HepG2 (cell line): Measurements from ENCODE around the gene SLC29A3. TPM values are rescaled to one million over a fixed set of nuclear protein-coding genes. Genes with fewer than 3 reads are reported as not detected.

ENCODE experiments used
- FOXK2 ChIP-seq: fragments of 450-650 bp; IDR thresholded peaks from 2 replicates; pipeline ENCODE4 v1.6.1; 2016
- GATA4 ChIP-seq: sonication (generic); IDR thresholded peaks from 2 replicates; pipeline ENCODE4 v1.6.1; 2016; ENCODE audit warnings: antibody characterized with exemption, low read depth, borderline replicate concordance
- GTF3A ChIP-seq: sonication (generic); formaldehyde crosslinking; conservative IDR thresholded peaks from 2 replicates; pipeline ENCODE4 v1.4.0; 2020; ENCODE audit warnings: mild to moderate bottlenecking, missing genetic modification reagents
- JUN ChIP-seq: sonication (generic); formaldehyde crosslinking; IDR thresholded peaks from 2 replicates; pipeline ENCODE4 v1.4.0; 2020; ENCODE audit warnings: mild to moderate bottlenecking, missing genetic modification reagents
- KDM4B ChIP-seq: sonication (generic); formaldehyde crosslinking; IDR thresholded peaks from 2 replicates; pipeline ENCODE4 v1.4.0; 2020; ENCODE audit warnings: missing genetic modification reagents
- KLF16 ChIP-seq, 2 experiments: sonication (generic) in 1 of 2; formaldehyde crosslinking in 1 of 2; IDR thresholded peaks; 2 replicates each; pipeline versions ENCODE4 v1.6.1 to v1.8.0; 2016 to 2023; ENCODE audit warnings: missing genetic modification reagents in 2 of 2, missing compliant biosample characterization in 1 of 2
- MIER2 ChIP-seq: IDR thresholded peaks from 2 replicates; pipeline ENCODE4 v1.6.1; 2016; ENCODE audit warnings: missing biosample characterization, missing genetic modification reagents
- NFE2L1 ChIP-seq: sonication (generic); formaldehyde crosslinking; IDR thresholded peaks from 2 replicates; pipeline ENCODE4 v1.4.0; 2020; ENCODE audit warnings: missing genetic modification reagents, mild to moderate bottlenecking, borderline replicate concordance
- NFKBIZ ChIP-seq: IDR thresholded peaks from 2 replicates; pipeline ENCODE4 v1.6.1; 2018; ENCODE audit warnings: missing genetic modification reagents, missing compliant biosample characterization
- RBFOX2 ChIP-seq: fragments of 200-400 bp; formaldehyde crosslinking; IDR thresholded peaks from 2 replicates; pipeline ENCODE4 v1.6.1; 2017; ENCODE audit warnings: low read depth, mild to moderate bottlenecking, low read length
- SAP130 ChIP-seq: IDR thresholded peaks from 2 replicates; pipeline ENCODE4 v1.6.1; 2016; ENCODE audit warnings: low read depth
- SETDB1 ChIP-seq: sonication (generic); formaldehyde crosslinking; IDR thresholded peaks from 2 replicates; pipeline ENCODE4 v1.5.1; 2020; ENCODE audit warnings: missing genetic modification reagents, mild to moderate bottlenecking, borderline replicate concordance
- SIX1 ChIP-seq: sonication (generic); formaldehyde crosslinking; IDR thresholded peaks from 2 replicates; pipeline ENCODE4 v1.4.0; 2020; ENCODE audit warnings: missing genetic modification reagents, borderline replicate concordance
- WIZ ChIP-seq: sonication (generic); formaldehyde crosslinking; IDR thresholded peaks from 2 replicates; pipeline ENCODE4 v1.5.1; 2020; ENCODE audit warnings: mild to moderate bottlenecking, missing genetic modification reagents
- YEATS2 ChIP-seq: sonication (generic); formaldehyde crosslinking; IDR thresholded peaks from 2 replicates; pipeline ENCODE4 v1.4.0; 2020; ENCODE audit warnings: missing genetic modification reagents, borderline replicate concordance
- ZBTB49 ChIP-seq: sonication (generic); formaldehyde crosslinking; IDR thresholded peaks from 2 replicates; pipeline ENCODE4 v1.4.0; 2020; ENCODE audit warnings: missing genetic modification reagents, borderline replicate concordance
- ZNF224 ChIP-seq: sonication (generic); formaldehyde crosslinking; IDR thresholded peaks from 2 replicates; pipeline ENCODE4 v1.5.0; 2020; ENCODE audit warnings: mild to moderate bottlenecking, missing genetic modification reagents
- ZNF292 ChIP-seq: sonication (generic); formaldehyde crosslinking; IDR thresholded peaks from 2 replicates; pipeline ENCODE4 v1.8.1; 2022; ENCODE audit warnings: mild to moderate bottlenecking, low read depth, missing genetic modification reagents, borderline replicate concordance
- ZNF3 ChIP-seq: IDR thresholded peaks from 2 replicates; pipeline ENCODE4 v1.7.0; 2017; ENCODE audit warnings: inconsistent platforms
- ZNF337 ChIP-seq: sonication (generic); formaldehyde crosslinking; IDR thresholded peaks from 2 replicates; pipeline ENCODE4 v1.5.1; 2020; ENCODE audit warnings: missing genetic modification reagents, low read depth, mild to moderate bottlenecking, borderline replicate concordance
- ZNF33A ChIP-seq: sonication (generic); formaldehyde crosslinking; IDR thresholded peaks from 2 replicates; pipeline ENCODE4 v1.5.1; 2020; ENCODE audit warnings: missing genetic modification reagents, mild to moderate bottlenecking, moderate library complexity, borderline replicate concordance
- ZNF660 ChIP-seq: sonication (generic); formaldehyde crosslinking; IDR thresholded peaks from 2 replicates; pipeline ENCODE4 v1.5.1; 2020; ENCODE audit warnings: mild to moderate bottlenecking, low read depth, missing genetic modification reagents, borderline replicate concordance
- ZNF878 ChIP-seq: sonication (generic); formaldehyde crosslinking; IDR thresholded peaks from 2 replicates; pipeline ENCODE4 v1.8.1; 2023; ENCODE audit warnings: mild to moderate bottlenecking, missing genetic modification reagents, moderate library complexity
- polyA plus RNA-seq, 8 experiments: library from polyadenylated mRNA; depleted of rRNA in 3 of 8; stranded (reverse) in 7 of 8; unstranded in 1 of 8; fragments of >200 nt; fragmentation: Illumina TruSeq in 4 of 8; extraction: Trizol in 4 of 8; gene quantifications; 2 replicates each; pipeline versions ENCODE4 v1.2.1 to v1.2.3, GENCODE V29; 2011 to 2016; ENCODE audit warnings: low read depth in 4 of 8, missing spikeins in 1 of 8, mixed read lengths in 1 of 8; ENCODE audit not compliant: insufficient read depth in 1 of 8
- total RNA-seq, 5 experiments: library from RNA; depleted of rRNA; stranded (reverse); fragments of >200 nt; fragmentation: Illumina TruSeq; extraction: Trizol; gene quantifications; 2 replicates each; pipeline ENCODE4 v1.2.3, GENCODE V29; 2016; ENCODE audit warnings: low read depth in 1 of 5
- TF ChIP-seq, protein P1 (sequence below): sonication (generic); formaldehyde crosslinking; IDR thresholded peaks from 2 replicates; pipeline ENCODE4 v1.8.1; 2023; ENCODE audit warnings: mild to moderate bottlenecking, missing genetic modification reagents
- TF ChIP-seq, protein P2 (sequence below): sonication (generic); formaldehyde crosslinking; IDR thresholded peaks from 2 replicates; pipeline ENCODE4 v1.4.0; 2020; ENCODE audit warnings: missing genetic modification reagents

The SLC29A3 gene
- total and polyA plus RNA-seq, 2 of the 13 experiments (the other 11 are each of a cell fraction or from before 2014, with no cell fraction given) = 8.6 to 11.8 TPM

- TF ChIP-seq, protein P1, sequence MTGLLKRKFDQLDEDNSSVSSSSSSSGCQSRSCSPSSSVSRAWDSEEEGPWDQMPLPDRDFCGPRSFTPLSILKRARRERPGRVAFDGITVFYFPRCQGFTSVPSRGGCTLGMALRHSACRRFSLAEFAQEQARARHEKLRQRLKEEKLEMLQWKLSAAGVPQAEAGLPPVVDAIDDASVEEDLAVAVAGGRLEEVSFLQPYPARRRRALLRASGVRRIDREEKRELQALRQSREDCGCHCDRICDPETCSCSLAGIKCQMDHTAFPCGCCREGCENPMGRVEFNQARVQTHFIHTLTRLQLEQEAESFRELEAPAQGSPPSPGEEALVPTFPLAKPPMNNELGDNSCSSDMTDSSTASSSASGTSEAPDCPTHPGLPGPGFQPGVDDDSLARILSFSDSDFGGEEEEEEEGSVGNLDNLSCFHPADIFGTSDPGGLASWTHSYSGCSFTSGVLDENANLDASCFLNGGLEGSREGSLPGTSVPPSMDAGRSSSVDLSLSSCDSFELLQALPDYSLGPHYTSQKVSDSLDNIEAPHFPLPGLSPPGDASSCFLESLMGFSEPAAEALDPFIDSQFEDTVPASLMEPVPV (CRISPR knock-in tag) = peak; percentile 22; the same call in 1 of the 2 replicates
- peak; percentile 80 for TF ChIP-seq MIER2 (CRISPR knock-in tag)
- TF ChIP-seq RBFOX2 = no peak
- peak; percentile 73; the same call in 1 of the 2 replicates for TF ChIP-seq NFKBIZ (CRISPR knock-in tag)
- peak; percentile 59; the same call in 1 of the 2 replicates for TF ChIP-seq YEATS2 (CRISPR knock-in tag)
- peak; percentile 84; the same call in 1 of the 2 replicates for TF ChIP-seq ZNF292
- TF ChIP-seq GATA4 = peak; percentile 79; the same call in 1 of the 2 replicates
- TF ChIP-seq KDM4B (CRISPR knock-in tag) = peak; percentile 85
- no peak; the same call in 1 of the 2 replicates for TF ChIP-seq ZNF224 (CRISPR knock-in tag)
- TF ChIP-seq SIX1 = peak; percentile 73
- TF ChIP-seq, protein P2, sequence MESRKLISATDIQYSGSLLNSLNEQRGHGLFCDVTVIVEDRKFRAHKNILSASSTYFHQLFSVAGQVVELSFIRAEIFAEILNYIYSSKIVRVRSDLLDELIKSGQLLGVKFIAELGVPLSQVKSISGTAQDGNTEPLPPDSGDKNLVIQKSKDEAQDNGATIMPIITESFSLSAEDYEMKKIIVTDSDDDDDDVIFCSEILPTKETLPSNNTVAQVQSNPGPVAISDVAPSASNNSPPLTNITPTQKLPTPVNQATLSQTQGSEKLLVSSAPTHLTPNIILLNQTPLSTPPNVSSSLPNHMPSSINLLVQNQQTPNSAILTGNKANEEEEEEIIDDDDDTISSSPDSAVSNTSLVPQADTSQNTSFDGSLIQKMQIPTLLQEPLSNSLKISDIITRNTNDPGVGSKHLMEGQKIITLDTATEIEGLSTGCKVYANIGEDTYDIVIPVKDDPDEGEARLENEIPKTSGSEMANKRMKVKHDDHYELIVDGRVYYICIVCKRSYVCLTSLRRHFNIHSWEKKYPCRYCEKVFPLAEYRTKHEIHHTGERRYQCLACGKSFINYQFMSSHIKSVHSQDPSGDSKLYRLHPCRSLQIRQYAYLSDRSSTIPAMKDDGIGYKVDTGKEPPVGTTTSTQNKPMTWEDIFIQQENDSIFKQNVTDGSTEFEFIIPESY (CRISPR knock-in tag) = peak; percentile 68
- TF ChIP-seq ZNF337 (CRISPR knock-in tag) = 0 out of 2 replicates have a peak, but pooled peaks have one; percentile 34
- peak; percentile 94 for TF ChIP-seq SAP130 (CRISPR knock-in tag)
- peak in 1 of 2 experiments; percentile 83; a peak in 2 of 4 replicates for TF ChIP-seq KLF16 (CRISPR knock-in tag; IDR thresholded peaks at IDR 0.05)
- TF ChIP-seq ZNF660 (CRISPR knock-in tag) = no peak
- TF ChIP-seq ZNF33A (CRISPR knock-in tag) = peak; percentile 60; the same call in 1 of the 2 replicates
- no peak for TF ChIP-seq ZBTB49 (CRISPR knock-in tag)
- 0 out of 2 replicates have a peak, but pooled peaks have one; percentile 71 for TF ChIP-seq FOXK2
- TF ChIP-seq ZNF3 = no peak; the same call in 1 of the 2 replicates
- TF ChIP-seq JUN (CRISPR knock-in tag) = peak; percentile 95
- TF ChIP-seq NFE2L1 (CRISPR knock-in tag) = peak; percentile 95; the same call in 1 of the 2 replicates
- no peak for TF ChIP-seq ZNF878
- no peak for TF ChIP-seq SETDB1 (CRISPR knock-in tag)
- no peak for TF ChIP-seq GTF3A (CRISPR knock-in tag)
- TF ChIP-seq WIZ = no peak
These were observed 20.9 kb downstream of the SLC29A3 start (continued) for GRCh38 chr10:71339796-71340589.
